T-cell (primary cell): Measurements from ENCODE around the gene TNFAIP8L1. TPM values are rescaled to one million over a fixed set of nuclear protein-coding genes. Genes with fewer than 3 reads are reported as not detected.

Experiments used
- ATAC-seq, 4 experiments: fragments of 200-7000 bp in 3 of 4; fragments of 150-1000 bp in 1 of 4; cut with Tn5 transposase; replicated peaks in 1 of 4; 1 replicate in 3 of 4; 2 replicates in 1 of 4; pipeline ENCODE4 v1.10.0; 2021; ENCODE audit warnings: moderate library complexity in 3 of 4, mild to moderate bottlenecking in 2 of 4, moderate number of reproducible peaks in 1 of 4
- CTCF ChIA-PET, 2 donors: fragments of 300-600 bp; sonication (Branson Sonifier 250); formaldehyde crosslinking; loops; one replicate each; lab custom pipeline; 2022; ENCODE audit warnings: antibody characterized with exemption in 2 of 2; lab: Charles Lee
- POLR2A ChIA-PET, 2 donors: fragments of 300-600 bp; sonication (Branson Sonifier 250); formaldehyde crosslinking; loops; one replicate each; lab custom pipeline; 2022; ENCODE audit warnings: antibody characterized with exemption in 2 of 2; lab: Charles Lee
- DNase-seq, 35 experiments: peaks; one replicate each; pipeline versions ENCODE4 v3.0.0 to v3.0.0-alpha.2; 2013 to 2023
- H3K27ac ChIP-seq: one replicate; pipeline ENCODE4 v1.5.1; 2013; ENCODE audit warnings: low read length
- H3K27me3 ChIP-seq, 2 experiments: replicated peaks in 1 of 2; 1 replicate in 1 of 2; 2 replicates in 1 of 2; pipeline versions ENCODE4 v1.6.1 to v1.7.0; 2013; ENCODE audit warnings: low read length in 1 of 2, mixed read lengths in 1 of 2; ENCODE audit not compliant: control insufficient read depth in 2 of 2, insufficient read depth in 2 of 2; ENCODE audit errors: extremely low read depth in 1 of 2
- H3K36me3 ChIP-seq, 2 donors: 1 replicate in 1 of 2; 2 replicates in 1 of 2; pipeline versions ENCODE4 v1.6.1 to v1.7.0; 2013; ENCODE audit warnings: low read length in 1 of 2; ENCODE audit not compliant: control insufficient read depth in 2 of 2, insufficient read depth in 1 of 2; ENCODE audit errors: extremely low read depth in 1 of 2
- H3K4me1 ChIP-seq, 2 experiments: 1 replicate in 1 of 2; 2 replicates in 1 of 2; pipeline versions ENCODE4 v1.6.1 to v1.7.0; 2013; ENCODE audit warnings: low read length in 2 of 2, mixed read lengths in 1 of 2; ENCODE audit not compliant: insufficient read depth in 2 of 2, control insufficient read depth in 1 of 2; ENCODE audit errors: extremely low read depth in 1 of 2
- H3K4me3 ChIP-seq, 2 donors: 1 replicate in 1 of 2; 2 replicates in 1 of 2; pipeline versions ENCODE4 v1.5.1 to v1.7.0; 2013; ENCODE audit warnings: mild to moderate bottlenecking in 2 of 2, low read length in 1 of 2, moderate library complexity in 1 of 2; ENCODE audit not compliant: control insufficient read depth in 1 of 2; ENCODE audit errors: extremely low read depth in 1 of 2
- H3K9me3 ChIP-seq: 2 replicates; pipeline ENCODE4 v1.7.0; 2013
- H3K27ac Mint-ChIP-seq, 2 donors: one replicate each; pipeline ENCODE4 v1.8.0; 2020 to 2021; ENCODE audit warnings: mild to moderate bottlenecking in 2 of 2, mixed read lengths in 2 of 2
- H3K27me3 Mint-ChIP-seq, 2 donors: one replicate each; pipeline ENCODE4 v1.8.0; 2021 to 2022; ENCODE audit warnings: mixed read lengths in 2 of 2
- H3K36me3 Mint-ChIP-seq: one replicate; pipeline ENCODE4 v1.8.0; 2021; ENCODE audit warnings: mixed read lengths
- H3K4me1 Mint-ChIP-seq, 3 donors: one replicate each; pipeline ENCODE4 v1.8.0; 2020 to 2022; ENCODE audit warnings: mixed read lengths in 3 of 3, mild to moderate bottlenecking in 1 of 3
- H3K4me3 Mint-ChIP-seq, 3 donors: one replicate each; pipeline ENCODE4 v1.8.0; 2020 to 2022; ENCODE audit warnings: mild to moderate bottlenecking in 3 of 3, mixed read lengths in 3 of 3, moderate library complexity in 3 of 3
- H3K9me3 Mint-ChIP-seq, 3 donors: one replicate each; pipeline ENCODE4 v1.8.0; 2020 to 2022; ENCODE audit warnings: mixed read lengths in 3 of 3
- WGBS: methylation state at CpG from one replicate; pipeline ENCODE4 v1.1.5; 2013; ENCODE audit warnings: missing lambda C conversion rate; ENCODE audit not compliant: insufficient coverage; 5-methylcytosine and 5-hydroxymethylcytosine counted together
- total RNA-seq, 35 experiments: library from RNA in 6 of 35; stranded (reverse) in 6 of 35; fragments of 120-200 nt in 1 of 35; gene quantifications; one replicate each; pipeline versions ENCODE4 v1.2.1 to v1.2.4 and lab custom pipeline; 2013 to 2026

The TNFAIP8L1 gene
- total RNA-seq, 5 donors from 2014 or later (not counting 1 experiment from before 2014, with no cell fraction given): 10.8 to 23.0 (median 19.5) TPM

- H3K27ac Mint-ChIP-seq: no peak overlapping the region
- ATAC-seq: no peak
- CTCF ChIA-PET: no interaction called here
- H3K4me1 ChIP-seq: no peaks in the 10 kb centered on the region
- no peak overlapping the region for H3K4me3 ChIP-seq
- WGBS: 95% methylated on average over 7 of the region's 15 CpGs
- DNase-seq: no peak
- no peaks in the 10 kb centered on the region for H3K27me3 Mint-ChIP-seq
- H3K27me3 ChIP-seq: no peaks in the 10 kb centered on the region
- H3K9me3 Mint-ChIP-seq: no peaks in the 10 kb centered on the region
- peaks cover 27% of the 10 kb centered on the region for H3K36me3 Mint-ChIP-seq
- peaks cover 55 to 88% of the 10 kb centered on the region in 2 donors for H3K36me3 ChIP-seq
- no peaks in the 10 kb centered on the region for H3K4me1 Mint-ChIP-seq
- H3K9me3 ChIP-seq: no peaks in the 10 kb centered on the region
- POLR2A ChIA-PET: no interaction called here
- no peak overlapping the region for H3K4me3 Mint-ChIP-seq
- H3K27ac ChIP-seq: no peak overlapping the region
These were observed 54.3 kb downstream of the TNFAIP8L1 start for GRCh38 chr19:4693471-4694121.

- Mint-ChIP-seq H3K36me3 (peaks cover 31% of the 10 kb centered on the region), H3K4me3 (no peak overlapping the region)
These were observed 55.1 kb downstream of the TNFAIP8L1 start for GRCh38 chr19:4694211-4694987.

GRCh38 chr19:4695224-4695731, 56.0 kb downstream of the TNFAIP8L1 start:
- no peak overlapping the region for H3K4me3 ChIP-seq
- no peak for ATAC-seq
- peaks cover 45 to 84% of the 10 kb centered on the region in 2 donors for H3K36me3 ChIP-seq
- H3K4me1 ChIP-seq: no peaks in the 10 kb centered on the region
- H3K9me3 ChIP-seq: no peaks in the 10 kb centered on the region
- no peaks in the 10 kb centered on the region for H3K9me3 Mint-ChIP-seq
- H3K4me3 Mint-ChIP-seq: no peak overlapping the region
- no peaks in the 10 kb centered on the region for H3K27me3 Mint-ChIP-seq
- WGBS: 98% methylated on average over 16 of the region's 19 CpGs
- H3K36me3 Mint-ChIP-seq: peaks cover 32% of the 10 kb centered on the region
- DNase-seq: no peak
- ChIA-PET POLR2A (no interaction called here), CTCF (no interaction called here)
- H3K27ac ChIP-seq: no peak overlapping the region
- no peaks in the 10 kb centered on the region for H3K27me3 ChIP-seq
- no peaks in the 10 kb centered on the region for H3K4me1 Mint-ChIP-seq
- H3K27ac Mint-ChIP-seq: no peak overlapping the region

More at GRCh38 chr19:4694211-4694987, 55.1 kb downstream of the TNFAIP8L1 start:
- no peak overlapping the region for H3K4me3 ChIP-seq
- ChIA-PET CTCF (no interaction called here), POLR2A (interaction anchor here in 1 of 2 donors (0.5 kb wide), 1 partner anchor 1208 kb away, joined by 6 read pairs; no protein-coding TSS in a partner anchor)
- Mint-ChIP-seq H3K27ac (no peak overlapping the region), H3K9me3 (no peaks in the 10 kb centered on the region), H3K27me3 (no peaks in the 10 kb centered on the region), H3K4me1 (no peaks in the 10 kb centered on the region)
- 92% methylated on average over 18 of the region's 22 CpGs for WGBS
- H3K9me3 ChIP-seq: no peaks in the 10 kb centered on the region
- H3K27ac ChIP-seq: no peak overlapping the region
- H3K27me3 ChIP-seq: no peaks in the 10 kb centered on the region
- H3K4me1 ChIP-seq: no peaks in the 10 kb centered on the region
- no peak for DNase-seq
- ATAC-seq: no peak
- peaks cover 50 to 84% of the 10 kb centered on the region in 2 donors for H3K36me3 ChIP-seq

GRCh38 chr19:4697304-4697703, 58.0 kb downstream of the TNFAIP8L1 start:
- H3K4me3 Mint-ChIP-seq: no peak overlapping the region
- WGBS: 95% methylated on average over 12 of the region's 14 CpGs
- POLR2A ChIA-PET: no interaction called here
- no peak overlapping the region for H3K27ac Mint-ChIP-seq
- H3K4me1 Mint-ChIP-seq: no peaks in the 10 kb centered on the region
- peaks cover 35% of the 10 kb centered on the region for H3K36me3 Mint-ChIP-seq
- H3K9me3 Mint-ChIP-seq: no peaks in the 10 kb centered on the region
- Histone ChIP-seq H3K4me3 (no peak overlapping the region), H3K27me3 (no peaks in the 10 kb centered on the region), H3K9me3 (no peaks in the 10 kb centered on the region), H3K4me1 (no peaks in the 10 kb centered on the region), H3K27ac (no peak overlapping the region), H3K36me3 (peaks cover 49 to 91% of the 10 kb centered on the region in 2 donors)
- DNase-seq (no peak), ATAC-seq (no peak)
- no peaks in the 10 kb centered on the region for H3K27me3 Mint-ChIP-seq
- CTCF ChIA-PET: no interaction called here

- Mint-ChIP-seq H3K4me1 (no peaks in the 10 kb centered on the region), H3K27ac (no peak overlapping the region), H3K4me3 (no peak overlapping the region), H3K9me3 (no peaks in the 10 kb centered on the region), H3K36me3 (peaks cover 27% of the 10 kb centered on the region), H3K27me3 (no peaks in the 10 kb centered on the region)
- H3K9me3 ChIP-seq: no peaks in the 10 kb centered on the region
- no peak overlapping the region for H3K27ac ChIP-seq
- 96% methylated on average over 33 of the region's 33 CpGs for WGBS
- POLR2A ChIA-PET: no interaction called here
- no peak for ATAC-seq
- H3K27me3 ChIP-seq: no peaks in the 10 kb centered on the region
- no peak overlapping the region for H3K4me3 ChIP-seq
- CTCF ChIA-PET: no interaction called here
- H3K36me3 ChIP-seq: peaks cover 47 to 87% of the 10 kb centered on the region in 2 donors
- H3K4me1 ChIP-seq: no peaks in the 10 kb centered on the region
- DNase-seq: no peak
These were observed 60.7 kb downstream of the TNFAIP8L1 start for GRCh38 chr19:4699826-4700692.

- DNase-seq (no peak), ATAC-seq (no peak)
- no peaks in the 10 kb centered on the region for H3K4me1 ChIP-seq
- no peak overlapping the region for H3K27ac Mint-ChIP-seq
- H3K27ac ChIP-seq: no peak overlapping the region
- H3K36me3 Mint-ChIP-seq: peaks cover 27% of the 10 kb centered on the region
- ChIA-PET CTCF (no interaction called here), POLR2A (no interaction called here)
- H3K9me3 ChIP-seq: no peaks in the 10 kb centered on the region
- H3K27me3 ChIP-seq: no peaks in the 10 kb centered on the region
- H3K36me3 ChIP-seq: peaks cover 47 to 87% of the 10 kb centered on the region in 2 donors
- H3K9me3 Mint-ChIP-seq: no peaks in the 10 kb centered on the region
- H3K4me3 Mint-ChIP-seq: no peak overlapping the region
- H3K4me1 Mint-ChIP-seq: no peaks in the 10 kb centered on the region
- WGBS: 96% methylated on average over 11 of the region's 11 CpGs
- no peaks in the 10 kb centered on the region for H3K27me3 Mint-ChIP-seq
- H3K4me3 ChIP-seq: no peak overlapping the region
These were observed 61.3 kb downstream of the TNFAIP8L1 start for GRCh38 chr19:4700693-4700970.
